ENCODE results near the gene BABAM2.
"Not testable (repeated sequence)": the region's sequence is repeated elsewhere in the genome, so short reads cannot be mapped to it uniquely, and the experiment has no call there.

Gene BABAM2

GRCh38 chr2:27954221-27954673 lies 63.7 kb downstream of the BABAM2 start:
- no peak for DNase-seq

GRCh38 chr2:27954771-27955383 lies 64.3 kb downstream of the BABAM2 start:
- peak; percentile 37 for DNase-seq

GRCh38 chr2:27955384-27956161 lies 65.0 kb downstream of the BABAM2 start:
- peak; percentile 1 for DNase-seq

- DNase-seq = no peak
Measured at GRCh38 chr2:27956888-27957287, 66.4 kb downstream of the BABAM2 start.

GRCh38 chr2:27958711-27959378 lies 68.3 kb downstream of the BABAM2 start:
- no peak for DNase-seq

- DNase-seq = no peak
Measured at GRCh38 chr2:27959496-27959895, 69.0 kb downstream of the BABAM2 start.

- DNase-seq = no peak
Measured at GRCh38 chr2:27960237-27960912, 69.8 kb downstream of the BABAM2 start.

- no peak for DNase-seq
Measured at GRCh38 chr2:27962006-27962405, 71.5 kb downstream of the BABAM2 start.

GRCh38 chr2:27963472-27963871 lies 72.9 kb downstream of the BABAM2 start:
- no peak for DNase-seq

- no peak for DNase-seq
Measured at GRCh38 chr2:27964067-27964466, 73.5 kb downstream of the BABAM2 start.

- no peak for DNase-seq
Measured at GRCh38 chr2:27965841-27966240, 75.3 kb downstream of the BABAM2 start.

GRCh38 chr2:27966466-27966865 lies 75.9 kb downstream of the BABAM2 start:
- no peak for DNase-seq

GRCh38 chr2:27967076-27967475 lies 76.5 kb downstream of the BABAM2 start:
- DNase-seq = no peak

- DNase-seq = not testable (repeated sequence)
Measured at GRCh38 chr2:27968045-27968444, 77.5 kb downstream of the BABAM2 start.

GRCh38 chr2:27968957-27969356 lies 78.4 kb downstream of the BABAM2 start:
- DNase-seq = not testable (repeated sequence)

GRCh38 chr2:27972311-27972710 lies 81.8 kb downstream of the BABAM2 start:
- no peak for DNase-seq

GRCh38 chr2:27973592-27973991 lies 83.1 kb downstream of the BABAM2 start:
- no peak for DNase-seq

GRCh38 chr2:27976308-27976707 lies 85.8 kb downstream of the BABAM2 start:
- DNase-seq = no peak

GRCh38 chr2:27977731-27978312 lies 87.3 kb downstream of the BABAM2 start:
- no peak for DNase-seq

- not testable (repeated sequence) for DNase-seq
Measured at GRCh38 chr2:27978761-27979160, 88.2 kb downstream of the BABAM2 start.

- DNase-seq = no peak
Measured at GRCh38 chr2:27980242-27980641, 89.7 kb downstream of the BABAM2 start.

GRCh38 chr2:27984153-27984552 lies 93.6 kb downstream of the BABAM2 start:
- DNase-seq = no peak

GRCh38 chr2:27988306-27988705 lies 97.8 kb downstream of the BABAM2 start:
- DNase-seq = no peak

Data from DMS53 (cell line).